GM12873 (cell line): ENCODE data around the gene MVB12B.

ENCODE experiments used
- TF ChIP-seq, protein P1 (sequence below): IDR thresholded peaks from 2 replicates; pipeline ENCODE4 v1.5.1; 2012; ENCODE audit warnings: low read depth, mild to moderate bottlenecking, moderate library complexity, low read length, control low read depth; ENCODE audit not compliant: insufficient read depth; ENCODE audit errors: missing control alignments

MVB12B gene

GRCh38 chr9:126368020-126368419, 41.4 kb downstream of the MVB12B start:
- TF ChIP-seq, protein P1, sequence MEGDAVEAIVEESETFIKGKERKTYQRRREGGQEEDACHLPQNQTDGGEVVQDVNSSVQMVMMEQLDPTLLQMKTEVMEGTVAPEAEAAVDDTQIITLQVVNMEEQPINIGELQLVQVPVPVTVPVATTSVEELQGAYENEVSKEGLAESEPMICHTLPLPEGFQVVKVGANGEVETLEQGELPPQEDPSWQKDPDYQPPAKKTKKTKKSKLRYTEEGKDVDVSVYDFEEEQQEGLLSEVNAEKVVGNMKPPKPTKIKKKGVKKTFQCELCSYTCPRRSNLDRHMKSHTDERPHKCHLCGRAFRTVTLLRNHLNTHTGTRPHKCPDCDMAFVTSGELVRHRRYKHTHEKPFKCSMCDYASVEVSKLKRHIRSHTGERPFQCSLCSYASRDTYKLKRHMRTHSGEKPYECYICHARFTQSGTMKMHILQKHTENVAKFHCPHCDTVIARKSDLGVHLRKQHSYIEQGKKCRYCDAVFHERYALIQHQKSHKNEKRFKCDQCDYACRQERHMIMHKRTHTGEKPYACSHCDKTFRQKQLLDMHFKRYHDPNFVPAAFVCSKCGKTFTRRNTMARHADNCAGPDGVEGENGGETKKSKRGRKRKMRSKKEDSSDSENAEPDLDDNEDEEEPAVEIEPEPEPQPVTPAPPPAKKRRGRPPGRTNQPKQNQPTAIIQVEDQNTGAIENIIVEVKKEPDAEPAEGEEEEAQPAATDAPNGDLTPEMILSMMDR = no peak

DNA sequence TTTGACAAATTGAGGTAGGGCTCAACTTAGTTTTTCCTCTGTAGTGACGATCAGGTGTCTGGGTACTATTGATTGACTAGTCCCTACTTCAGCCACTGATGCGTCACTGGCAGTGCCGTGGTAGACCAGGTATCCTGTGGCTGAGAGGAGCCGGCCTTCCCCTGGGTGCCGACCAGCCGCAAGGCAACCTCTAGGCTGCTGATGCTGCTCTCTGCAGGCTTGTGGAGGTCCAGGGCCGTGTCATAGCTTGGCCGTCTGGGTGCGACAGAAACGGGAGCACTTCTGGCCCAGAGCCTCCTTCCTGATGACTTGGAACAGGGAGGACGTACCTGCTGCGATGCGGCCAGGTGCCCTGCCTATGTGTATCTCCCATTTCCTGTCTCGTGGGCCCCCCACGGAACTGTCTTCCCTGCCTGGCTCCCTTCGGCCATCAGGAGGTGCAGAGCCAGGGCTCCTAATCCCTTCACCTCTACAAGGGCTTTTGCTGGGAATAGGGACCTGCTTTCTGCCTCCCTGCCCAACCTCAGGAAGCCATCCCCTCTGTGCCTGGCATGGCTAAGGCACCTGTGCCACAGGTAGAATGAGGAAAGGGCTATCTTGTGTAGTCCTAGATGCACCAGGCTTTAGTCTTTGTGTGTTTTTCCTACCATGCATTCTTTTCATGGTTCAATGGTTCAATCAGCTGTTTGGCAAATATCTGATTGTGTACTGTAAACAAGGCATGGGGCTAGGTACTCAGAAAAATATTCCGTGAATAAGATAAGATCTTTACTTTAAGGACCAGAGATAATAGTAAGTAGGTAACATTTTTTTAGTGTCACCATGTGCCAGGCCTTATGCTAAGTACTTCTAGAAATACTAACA, 44.6 kb downstream of the MVB12B start:
- TF ChIP-seq, protein P1 = no peak

DNA sequence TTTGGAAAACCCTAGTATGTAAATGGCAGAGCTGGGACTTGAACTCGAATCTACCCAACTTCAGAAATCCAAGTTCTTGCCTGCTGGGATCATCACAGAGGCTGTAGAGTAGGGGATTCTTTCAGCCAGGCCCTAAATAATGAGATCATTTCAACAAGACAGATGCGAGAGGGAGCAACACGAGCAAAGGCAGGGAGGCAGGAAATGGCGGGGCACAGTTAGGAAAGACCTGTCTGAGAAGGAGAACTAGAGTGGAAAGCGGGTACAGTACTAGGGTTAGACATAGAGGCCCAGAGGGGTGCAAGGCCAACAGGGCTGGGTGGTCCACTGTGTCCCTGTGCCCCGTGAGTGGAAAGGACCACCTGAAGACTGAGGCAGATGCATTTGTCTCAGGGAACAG, 46.1 kb downstream of the MVB12B start:
- TF ChIP-seq, protein P1 = no peak

GRCh38 chr9:126373241-126373640, 46.6 kb downstream of the MVB12B start:
- TF ChIP-seq, protein P1 = no peak

- TF ChIP-seq, protein P1 = no peak
These were observed 47.7 kb downstream of the MVB12B start for GRCh38 chr9:126374366-126374781.

- TF ChIP-seq, protein P1 = no peak
These were observed 48.8 kb downstream of the MVB12B start for GRCh38 chr9:126375386-126375785.

GRCh38 chr9:126376311-126377175, 49.9 kb downstream of the MVB12B start:
- TF ChIP-seq, protein P1 = no peak
